ENCODE measurements around the gene PACS2.

DNA sequence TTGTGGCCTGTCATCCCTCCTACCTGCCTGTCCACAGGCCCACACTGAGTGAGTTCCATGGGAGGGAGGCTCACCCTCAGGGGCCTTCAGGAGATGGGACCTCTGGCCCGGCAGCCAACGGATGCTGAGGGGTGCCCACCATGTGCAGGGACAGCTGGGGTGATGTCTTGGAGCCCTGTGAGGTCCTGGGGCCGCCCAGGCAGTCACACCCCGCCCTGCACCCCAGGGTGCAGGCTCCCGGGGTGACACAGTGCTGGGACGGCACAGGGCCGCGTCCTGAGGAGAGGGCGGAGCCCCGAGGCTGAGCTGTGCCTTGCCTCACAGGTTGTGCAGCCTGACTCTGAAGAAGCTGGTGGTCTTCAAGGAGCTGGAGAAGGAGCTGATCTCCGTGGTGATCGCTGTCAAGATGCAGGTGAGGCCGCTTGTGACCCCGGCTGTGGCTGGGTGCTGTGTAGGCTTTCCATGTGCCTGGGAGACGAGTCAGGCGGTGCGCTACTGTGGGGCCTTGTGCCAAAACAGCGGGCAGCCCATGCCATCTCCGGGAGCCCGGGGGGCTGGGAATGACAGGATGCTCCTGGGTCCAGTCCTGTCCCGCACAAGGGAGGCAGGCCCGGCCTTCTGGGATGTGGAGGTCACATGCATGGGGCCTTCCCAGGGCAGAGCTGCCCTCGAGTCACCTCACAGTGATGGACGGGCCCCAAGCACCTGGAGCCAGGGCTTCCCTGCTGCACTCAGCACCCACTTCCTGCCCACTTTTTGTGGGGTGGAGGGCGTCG is 33.8 kb downstream of the PACS2 start:
- TF ChIP-seq, protein P1, sequence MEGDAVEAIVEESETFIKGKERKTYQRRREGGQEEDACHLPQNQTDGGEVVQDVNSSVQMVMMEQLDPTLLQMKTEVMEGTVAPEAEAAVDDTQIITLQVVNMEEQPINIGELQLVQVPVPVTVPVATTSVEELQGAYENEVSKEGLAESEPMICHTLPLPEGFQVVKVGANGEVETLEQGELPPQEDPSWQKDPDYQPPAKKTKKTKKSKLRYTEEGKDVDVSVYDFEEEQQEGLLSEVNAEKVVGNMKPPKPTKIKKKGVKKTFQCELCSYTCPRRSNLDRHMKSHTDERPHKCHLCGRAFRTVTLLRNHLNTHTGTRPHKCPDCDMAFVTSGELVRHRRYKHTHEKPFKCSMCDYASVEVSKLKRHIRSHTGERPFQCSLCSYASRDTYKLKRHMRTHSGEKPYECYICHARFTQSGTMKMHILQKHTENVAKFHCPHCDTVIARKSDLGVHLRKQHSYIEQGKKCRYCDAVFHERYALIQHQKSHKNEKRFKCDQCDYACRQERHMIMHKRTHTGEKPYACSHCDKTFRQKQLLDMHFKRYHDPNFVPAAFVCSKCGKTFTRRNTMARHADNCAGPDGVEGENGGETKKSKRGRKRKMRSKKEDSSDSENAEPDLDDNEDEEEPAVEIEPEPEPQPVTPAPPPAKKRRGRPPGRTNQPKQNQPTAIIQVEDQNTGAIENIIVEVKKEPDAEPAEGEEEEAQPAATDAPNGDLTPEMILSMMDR (IDR thresholded peaks at IDR 0.05): no peak
- no peak for TF ChIP-seq EP300 (IDR thresholded peaks at IDR 0.05)
- no peak for TF ChIP-seq POLR2A (IDR thresholded peaks at IDR 0.05)
- TF ChIP-seq POLR2AphosphoS5 (IDR thresholded peaks at IDR 0.05): no peak
